Ishikawa (cell line): ENCODE measurements around the gene DHX35.

Experiments used
- CEBPB ChIP-seq: IDR thresholded peaks from 2 replicates; pipeline ENCODE4 v1.6.1; 2012
- CREB1 ChIP-seq: IDR thresholded peaks from 2 replicates; pipeline ENCODE4 v1.6.1; 2012; ENCODE audit warnings: low read depth
- EGR1 ChIP-seq: IDR thresholded peaks from 2 replicates; pipeline ENCODE4 v1.6.1; 2012
- EP300 ChIP-seq: IDR thresholded peaks from 2 replicates; pipeline ENCODE4 v1.6.1; 2012; ENCODE audit warnings: borderline replicate concordance
- FOXM1 ChIP-seq: IDR thresholded peaks from 2 replicates; pipeline ENCODE4 v1.6.1; 2012; ENCODE audit warnings: low read depth, borderline replicate concordance
- NFIC ChIP-seq: IDR thresholded peaks from 2 replicates; pipeline ENCODE4 v1.6.1; 2012
- RAD21 ChIP-seq: IDR thresholded peaks from 2 replicates; pipeline ENCODE4 v1.6.1; 2012; ENCODE audit warnings: low read depth
- TAF1 ChIP-seq: IDR thresholded peaks from 2 replicates; pipeline ENCODE4 v1.6.1; 2012; ENCODE audit warnings: low read depth, mild to moderate bottlenecking
- TCF12 ChIP-seq: IDR thresholded peaks from 2 replicates; pipeline ENCODE4 v1.6.1; 2012; ENCODE audit warnings: low read depth
- TEAD4 ChIP-seq: IDR thresholded peaks from 2 replicates; pipeline ENCODE4 v1.6.1; 2012
- YY1 ChIP-seq: IDR thresholded peaks from 2 replicates; pipeline ENCODE4 v1.6.1; 2012; ENCODE audit warnings: low read depth
- ZBTB7A ChIP-seq: IDR thresholded peaks from 2 replicates; pipeline ENCODE4 v1.6.1; 2012; ENCODE audit warnings: low read depth
- TF ChIP-seq, protein P1 (sequence below): IDR thresholded peaks from 2 replicates; pipeline ENCODE4 v1.6.1; 2012; ENCODE audit warnings: low read depth, mild to moderate bottlenecking
- TF ChIP-seq, protein P2 (sequence below): IDR thresholded peaks from 2 replicates; pipeline ENCODE4 v1.6.1; 2012
- TF ChIP-seq, protein P3 (sequence below): IDR thresholded peaks from 2 replicates; pipeline ENCODE4 v1.6.1; 2012

DHX35 gene

DNA sequence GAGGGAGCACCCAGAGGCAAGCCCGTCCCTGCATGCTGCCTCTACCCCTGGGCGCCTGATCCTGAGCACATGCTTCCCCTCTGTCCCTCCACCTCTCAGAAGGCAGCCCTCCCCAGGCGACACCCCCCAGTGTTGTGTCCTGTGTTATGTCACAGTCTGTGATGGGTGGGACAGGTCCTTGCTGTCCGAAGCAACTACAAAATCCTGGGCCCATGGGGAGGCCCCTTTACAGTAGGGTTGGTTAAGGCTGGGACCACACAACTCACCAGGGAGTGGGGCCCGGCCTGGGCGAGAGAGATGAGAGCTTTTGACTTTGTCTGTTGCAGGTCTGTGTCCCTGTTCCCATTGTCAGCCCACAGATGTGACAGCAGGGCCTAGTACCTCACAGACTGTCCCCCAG is 78.0 kb downstream of the DHX35 start:
- TF ChIP-seq EP300 (no peak), TEAD4 (no peak), RAD21 (no peak), ZBTB7A (no peak), CREB1 (no peak), TAF1 (no peak), FOXM1 (no peak), YY1 (no peak), NFIC (no peak), EGR1 (no peak), TCF12 (no peak), CEBPB (no peak)
- TF ChIP-seq, protein P1, sequence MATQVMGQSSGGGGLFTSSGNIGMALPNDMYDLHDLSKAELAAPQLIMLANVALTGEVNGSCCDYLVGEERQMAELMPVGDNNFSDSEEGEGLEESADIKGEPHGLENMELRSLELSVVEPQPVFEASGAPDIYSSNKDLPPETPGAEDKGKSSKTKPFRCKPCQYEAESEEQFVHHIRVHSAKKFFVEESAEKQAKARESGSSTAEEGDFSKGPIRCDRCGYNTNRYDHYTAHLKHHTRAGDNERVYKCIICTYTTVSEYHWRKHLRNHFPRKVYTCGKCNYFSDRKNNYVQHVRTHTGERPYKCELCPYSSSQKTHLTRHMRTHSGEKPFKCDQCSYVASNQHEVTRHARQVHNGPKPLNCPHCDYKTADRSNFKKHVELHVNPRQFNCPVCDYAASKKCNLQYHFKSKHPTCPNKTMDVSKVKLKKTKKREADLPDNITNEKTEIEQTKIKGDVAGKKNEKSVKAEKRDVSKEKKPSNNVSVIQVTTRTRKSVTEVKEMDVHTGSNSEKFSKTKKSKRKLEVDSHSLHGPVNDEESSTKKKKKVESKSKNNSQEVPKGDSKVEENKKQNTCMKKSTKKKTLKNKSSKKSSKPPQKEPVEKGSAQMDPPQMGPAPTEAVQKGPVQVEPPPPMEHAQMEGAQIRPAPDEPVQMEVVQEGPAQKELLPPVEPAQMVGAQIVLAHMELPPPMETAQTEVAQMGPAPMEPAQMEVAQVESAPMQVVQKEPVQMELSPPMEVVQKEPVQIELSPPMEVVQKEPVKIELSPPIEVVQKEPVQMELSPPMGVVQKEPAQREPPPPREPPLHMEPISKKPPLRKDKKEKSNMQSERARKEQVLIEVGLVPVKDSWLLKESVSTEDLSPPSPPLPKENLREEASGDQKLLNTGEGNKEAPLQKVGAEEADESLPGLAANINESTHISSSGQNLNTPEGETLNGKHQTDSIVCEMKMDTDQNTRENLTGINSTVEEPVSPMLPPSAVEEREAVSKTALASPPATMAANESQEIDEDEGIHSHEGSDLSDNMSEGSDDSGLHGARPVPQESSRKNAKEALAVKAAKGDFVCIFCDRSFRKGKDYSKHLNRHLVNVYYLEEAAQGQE, result no peak
- TF ChIP-seq, protein P2, sequence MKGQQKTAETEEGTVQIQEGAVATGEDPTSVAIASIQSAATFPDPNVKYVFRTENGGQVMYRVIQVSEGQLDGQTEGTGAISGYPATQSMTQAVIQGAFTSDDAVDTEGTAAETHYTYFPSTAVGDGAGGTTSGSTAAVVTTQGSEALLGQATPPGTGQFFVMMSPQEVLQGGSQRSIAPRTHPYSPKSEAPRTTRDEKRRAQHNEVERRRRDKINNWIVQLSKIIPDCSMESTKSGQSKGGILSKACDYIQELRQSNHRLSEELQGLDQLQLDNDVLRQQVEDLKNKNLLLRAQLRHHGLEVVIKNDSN, result no peak
- TF ChIP-seq, protein P3, sequence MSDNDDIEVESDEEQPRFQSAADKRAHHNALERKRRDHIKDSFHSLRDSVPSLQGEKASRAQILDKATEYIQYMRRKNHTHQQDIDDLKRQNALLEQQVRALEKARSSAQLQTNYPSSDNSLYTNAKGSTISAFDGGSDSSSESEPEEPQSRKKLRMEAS, result no peak

DNA sequence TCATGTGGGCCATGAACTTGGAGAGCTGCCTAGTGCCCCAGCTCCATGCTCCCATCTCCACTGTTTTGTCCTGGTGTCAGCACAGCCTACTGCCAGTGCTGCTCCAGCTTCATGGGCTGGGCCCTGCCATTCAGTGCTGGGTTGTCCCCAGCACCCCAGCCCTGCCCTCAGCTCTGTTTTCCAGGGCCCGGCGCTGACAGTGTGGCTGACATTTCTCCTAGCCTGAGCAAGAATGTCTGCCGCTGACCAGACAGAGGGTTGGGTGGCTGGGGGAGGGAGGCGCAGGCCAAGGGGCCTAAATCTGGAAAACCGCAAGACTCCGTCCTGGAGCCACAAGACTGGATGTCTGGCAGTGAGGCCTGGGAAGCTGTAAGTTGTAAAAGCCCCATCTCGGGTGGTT is 78.9 kb downstream of the DHX35 start:
- no peak for TF ChIP-seq RAD21
- no peak for TF ChIP-seq TEAD4
- no peak for TF ChIP-seq FOXM1
- TF ChIP-seq NFIC, result no peak
- TF ChIP-seq TCF12, result no peak
- no peak for TF ChIP-seq EP300
- no peak for TF ChIP-seq CEBPB
- TF ChIP-seq, protein P2, result no peak
- TF ChIP-seq ZBTB7A, result no peak
- no peak for TF ChIP-seq CREB1
- TF ChIP-seq EGR1, result no peak
- no peak for TF ChIP-seq YY1
- no peak for TF ChIP-seq TAF1
- TF ChIP-seq, protein P3, result no peak

DNA sequence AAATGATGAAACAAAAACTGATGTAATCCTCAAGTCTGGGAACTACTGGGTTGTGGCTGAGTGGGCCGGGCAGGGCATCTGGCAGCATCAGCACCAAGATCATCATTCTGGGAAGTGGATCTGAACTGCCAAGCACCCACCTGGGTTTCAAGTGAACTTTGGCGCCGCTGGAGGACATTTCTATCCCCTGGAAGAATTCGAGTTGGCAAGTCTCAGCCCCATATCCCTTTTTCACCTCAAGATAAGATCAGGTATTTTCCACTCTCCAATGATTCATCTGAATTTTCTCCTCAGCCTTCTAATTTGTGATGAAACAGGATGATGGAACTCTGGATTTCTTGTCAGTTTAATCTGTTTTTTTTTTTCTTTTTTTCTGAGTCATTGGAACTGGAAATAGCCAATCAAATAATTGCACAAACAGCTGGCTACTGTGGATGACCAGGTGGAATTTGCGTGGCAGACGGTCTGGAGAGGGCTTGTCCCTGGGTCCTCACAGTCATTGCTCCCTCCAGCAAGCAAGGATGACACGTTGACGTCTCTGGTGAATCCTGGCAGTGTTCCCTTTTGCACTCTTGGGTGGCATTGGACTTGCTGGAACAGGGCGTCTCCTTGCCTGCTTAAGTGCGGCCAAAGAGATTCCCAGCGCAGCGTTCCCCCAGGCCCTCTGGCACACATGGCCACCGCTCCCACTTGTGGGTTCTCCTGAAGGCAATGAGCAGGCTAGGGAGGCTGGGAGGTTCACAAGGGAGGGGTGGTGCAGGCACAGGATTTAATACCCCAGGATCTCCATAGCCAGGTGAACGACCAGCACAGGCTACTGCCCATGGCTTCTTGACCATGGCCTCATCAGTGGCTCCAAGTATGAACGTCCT is 80.4 kb downstream of the DHX35 start:
- TF ChIP-seq RAD21 (no peak), ZBTB7A (no peak), NFIC (no peak), EGR1 (no peak), YY1 (no peak), CEBPB (no peak), EP300 (no peak), CREB1 (no peak), TAF1 (no peak)
- TF ChIP-seq, protein P2, result no peak
- TF ChIP-seq, protein P3, result no peak
- TF ChIP-seq, protein P1, result no peak

DNA sequence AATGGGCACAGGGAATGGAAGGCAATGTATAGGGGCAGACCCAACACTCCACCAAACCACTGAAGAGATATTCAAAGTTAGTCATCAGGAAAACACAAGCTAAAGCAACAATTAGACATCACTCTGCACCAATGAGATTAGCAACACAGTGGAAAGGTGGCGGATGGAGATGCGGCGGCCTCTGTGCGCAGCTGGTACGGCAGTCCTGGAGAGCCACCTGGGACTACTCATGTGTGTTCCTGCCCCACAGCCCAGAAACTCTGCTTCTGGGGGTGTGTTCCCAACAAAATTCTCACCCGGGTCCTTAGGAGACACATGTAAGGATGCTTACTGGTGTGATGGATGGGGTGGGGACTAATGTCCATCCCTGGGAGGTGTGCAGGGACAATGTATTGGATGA is 82.4 kb downstream of the DHX35 start:
- TF ChIP-seq, protein P3, result no peak
- TF ChIP-seq TEAD4 (no peak), TAF1 (no peak), ZBTB7A (no peak), RAD21 (no peak), CREB1 (no peak), NFIC (no peak), EP300 (no peak)
- TF ChIP-seq, protein P1, result no peak
- TF ChIP-seq, protein P2, result no peak
